K562 (cell line): ENCODE measurements around the gene SASH3. TPM values are rescaled to one million over a fixed set of nuclear protein-coding genes. Genes with fewer than 3 reads are reported as not detected.

Source experiments
- ATAC-seq: fragments of 200-7000 bp; cut with Tn5 transposase; 3 replicates; pipeline ENCODE4 v1.9.1; 2020; ENCODE audit warnings: moderate library complexity
- BruUV-seq: library from RNA; stranded (reverse); fragments of 400-500 nt; replicated peaks from 2 replicates; lab custom pipeline; 2021; lab: Mats Ljungman, UMichigan
- CTCF ChIA-PET: fragments of 300-600 bp; formaldehyde crosslinking; extraction: SDS; loops from one replicate; lab custom pipeline; 2021; ENCODE audit warnings: low intra/inter-chr PET ratio; lab: Yijun Ruan, JAX
- POLR2A ChIA-PET: fragments of 300-600, 350-650 bp; sonication (Branson Sonifier 250); formaldehyde crosslinking; extraction: SDS; loops from one replicate; lab custom pipeline; 2021; ENCODE audit warnings: antibody characterized with exemption, inconsistent platforms; lab: Yijun Ruan, JAX
- DNase-seq, 4 experiments: peaks; one replicate each; pipeline versions ENCODE4 v3.0.0 to v3.0.0-alpha.2; 2011 to 2018; ENCODE audit warnings: low spot score in 3 of 4, mixed read lengths in 3 of 4; ENCODE audit errors: extremely low read depth in 1 of 4
- FAIRE-seq: peaks from 2 replicates; lab custom pipeline; 2011; peaks lifted over from hg19 to GRCh38; lab: Jason Lieb, UNC
- H2AFZ ChIP-seq: 2 replicates; pipeline ENCODE4 v1.6.0; 2011; ENCODE audit warnings: low read depth, low read length, control low read depth, inconsistent platforms
- H3K27ac ChIP-seq: fragments of 200-600 bp; 3 replicates; pipeline ENCODE4 v1.8.0; 2011; ENCODE audit warnings: low read depth, mild to moderate bottlenecking, control low read depth, inconsistent platforms, low read length, moderate library complexity, mixed read lengths; ENCODE audit errors: extremely low read depth
- H3K27me3 ChIP-seq, 2 experiments: fragments of 300-600 bp in 1 of 2; 2 replicates in 1 of 2; 3 replicates in 1 of 2; pipeline versions ENCODE4 v1.6.0 to v1.8.0; 2011; ENCODE audit warnings: inconsistent platforms in 2 of 2, low read length in 2 of 2, mild to moderate bottlenecking in 1 of 2, mixed read lengths in 1 of 2, moderate library complexity in 1 of 2; ENCODE audit not compliant: control insufficient read depth in 2 of 2, insufficient read depth in 2 of 2
- H3K36me3 ChIP-seq: fragments of 300-600 bp; 3 replicates; pipeline ENCODE4 v1.8.0; 2011; ENCODE audit warnings: mild to moderate bottlenecking, low read length, inconsistent platforms; ENCODE audit not compliant: control insufficient read depth, insufficient read depth
- H3K4me1 ChIP-seq, 2 experiments: fragments of 200-600 bp in 1 of 2; replicated peaks in 1 of 2; 2 replicates in 1 of 2; 3 replicates in 1 of 2; pipeline versions ENCODE4 v1.5.1 to v1.8.0; 2011; ENCODE audit warnings: inconsistent platforms in 2 of 2, low read length in 2 of 2, mild to moderate bottlenecking in 1 of 2, mixed read lengths in 1 of 2, moderate library complexity in 1 of 2; ENCODE audit not compliant: control insufficient read depth in 2 of 2, insufficient read depth in 2 of 2
- H3K4me2 ChIP-seq: 2 replicates; pipeline ENCODE4 v1.6.1; 2011; ENCODE audit warnings: low read length, control low read depth, inconsistent platforms, mixed read lengths; ENCODE audit not compliant: insufficient read depth
- H3K4me3 ChIP-seq: fragments of 200-600 bp; sonication (generic), shearing (Covaris generic); 2 replicates; pipeline ENCODE4 v1.5.1; 2016; ENCODE audit warnings: control low read depth, inconsistent platforms
- H3K79me2 ChIP-seq: fragments of 200-600 bp; 3 replicates; pipeline ENCODE4 v1.8.0; 2011; ENCODE audit warnings: low read length, inconsistent platforms; ENCODE audit not compliant: control insufficient read depth, insufficient read depth
- H3K9ac ChIP-seq, 2 experiments: 2 replicates each; pipeline versions ENCODE4 v1.6.0 to v1.6.1; 2011; ENCODE audit warnings: low read depth in 2 of 2, low read length in 2 of 2, control low read depth in 1 of 2, inconsistent platforms in 1 of 2, mild to moderate bottlenecking in 1 of 2, mixed read lengths in 1 of 2; ENCODE audit not compliant: insufficient read depth in 1 of 2
- H3K9me1 ChIP-seq: one replicate; pipeline ENCODE4 v1.6.0; 2011; ENCODE audit warnings: inconsistent platforms, mild to moderate bottlenecking, low read length, moderate library complexity; ENCODE audit not compliant: control insufficient read depth, insufficient read depth
- H3K9me3 ChIP-seq: replicated peaks from 2 replicates; pipeline ENCODE4 v1.5.1; 2011; ENCODE audit warnings: low read depth, low read length, inconsistent platforms; ENCODE audit not compliant: control insufficient read depth, insufficient read depth
- H4K20me1 ChIP-seq: replicated peaks from 2 replicates; pipeline ENCODE4 v1.6.1; 2011; ENCODE audit warnings: low read length, inconsistent platforms, mixed read lengths; ENCODE audit not compliant: control insufficient read depth, insufficient read depth
- ETV1 ChIP-seq: fragments of 450-650 bp; conservative IDR thresholded peaks from 2 replicates; pipeline ENCODE4 v1.6.1; 2016; ENCODE audit warnings: missing genetic modification characterization, control low read depth, low read depth, missing compliant biosample characterization
- NR3C1 ChIP-seq: sonication (generic); formaldehyde crosslinking; IDR thresholded peaks from 2 replicates; pipeline ENCODE4 v1.8.1; 2022; ENCODE audit warnings: missing genetic modification reagents
- PTRF ChIP-seq: fragments of 450-650 bp; IDR thresholded peaks from 2 replicates; pipeline ENCODE4 v1.6.1; 2016; ENCODE audit warnings: mild to moderate bottlenecking, missing genetic modification characterization, missing compliant biosample characterization
- RBM22 ChIP-seq: fragments of 200-400 bp; formaldehyde crosslinking; IDR thresholded peaks from 2 replicates; pipeline ENCODE4 v1.6.1; 2018; ENCODE audit warnings: low read length, low read depth; ENCODE audit not compliant: poor library complexity, severe bottlenecking
- SPI1 ChIP-seq: IDR thresholded peaks from 2 replicates; pipeline ENCODE4 v1.6.1; 2011; ENCODE audit warnings: low read depth, low read length, control low read depth, borderline replicate concordance
- SUPT5H ChIP-seq: fragments of 450-650 bp; IDR thresholded peaks from 2 replicates; pipeline ENCODE4 v1.6.1; 2016
- TCF7 ChIP-seq: sonication (generic); IDR thresholded peaks from 2 replicates; pipeline ENCODE4 v1.6.1; 2016; ENCODE audit warnings: antibody characterized with exemption, borderline replicate concordance
- ZNF12 ChIP-seq: sonication (generic); formaldehyde crosslinking; IDR thresholded peaks from 2 replicates; pipeline ENCODE4 v1.4.0; 2020; ENCODE audit warnings: mild to moderate bottlenecking, missing genetic modification reagents
- WGBS: fragments of 100-300 bp; shearing (Covaris generic); methylation state at CpG from one replicate; pipeline ENCODE4 v1.1.6; 2016; ENCODE audit warnings: low coverage, mixed read lengths; ENCODE audit not compliant: insufficient coverage; ENCODE audit errors: missing lambda C conversion rate; 5-methylcytosine and 5-hydroxymethylcytosine counted together
- in situ Hi-C: fragments of 300-500 bp; cut with MboI; formaldehyde crosslinking; loops from 4 replicates; pipeline ENCODE4 v1.15.0; 2018; ENCODE audit warnings: inconsistent platforms, mixed read lengths
- intact Hi-C: fragments of 100-400 bp; cut with micrococcal nuclease; formaldehyde crosslinking; loops from 2 replicates; pipeline ENCODE4 v1.14.2; 2022
- polyA plus RNA-seq, 8 experiments: library from polyadenylated mRNA; depleted of rRNA in 4 of 8; stranded (reverse) in 5 of 8; unstranded in 3 of 8; fragments of >200 nt; fragmentation: Nextera tagmentation in 2 of 8; fragmentation: Illumina TruSeq in 1 of 8; extraction: Ambion mirVana in 2 of 8; extraction: Trizol in 1 of 8; gene quantifications; 2 replicates each; pipeline versions ENCODE4 v1.2.1 to v1.2.3, GENCODE V29; 2011 to 2014; ENCODE audit warnings: inconsistent platforms in 1 of 8, missing spikeins in 1 of 8
- total RNA-seq, 7 experiments: library from RNA; depleted of rRNA in 6 of 7; stranded (reverse); fragments of >200 nt in 6 of 7; fragmentation: Illumina TruSeq in 2 of 7; extraction: Trizol in 2 of 7; gene quantifications; 2 replicates each; pipeline versions ENCODE4 v1.2.1 to v1.2.3, GENCODE V29; 2011 to 2021; ENCODE audit warnings: low replicate concordance in 1 of 7
- TF ChIP-seq, protein P1 (sequence below), 2 experiments: fragments of 450-650 bp; conservative IDR thresholded peaks; 2 replicates each; pipeline ENCODE4 v1.6.1; 2017; ENCODE audit warnings: mild to moderate bottlenecking in 2 of 2, moderate library complexity in 2 of 2
- TF ChIP-seq, protein P2 (sequence below): IDR thresholded peaks from 2 replicates; pipeline ENCODE4 v1.6.1; 2011; ENCODE audit warnings: borderline replicate concordance, low read depth, mild to moderate bottlenecking, moderate library complexity, low read length; ENCODE audit not compliant: insufficient read depth, poor library complexity, severe bottlenecking
- TF ChIP-seq, protein P3 (sequence below): fragments of 450-650 bp; formaldehyde crosslinking; conservative IDR thresholded peaks from 2 replicates; pipeline ENCODE4 v1.4.0; 2022; ENCODE audit warnings: mild to moderate bottlenecking, missing genetic modification characterization

The SASH3 gene
- total and polyA plus RNA-seq, 9 of the 15 experiments (the other 6 are each of a cell fraction or from before 2014, with no cell fraction given): 0.03 to 0.72 (median 0.08) TPM

DNA sequence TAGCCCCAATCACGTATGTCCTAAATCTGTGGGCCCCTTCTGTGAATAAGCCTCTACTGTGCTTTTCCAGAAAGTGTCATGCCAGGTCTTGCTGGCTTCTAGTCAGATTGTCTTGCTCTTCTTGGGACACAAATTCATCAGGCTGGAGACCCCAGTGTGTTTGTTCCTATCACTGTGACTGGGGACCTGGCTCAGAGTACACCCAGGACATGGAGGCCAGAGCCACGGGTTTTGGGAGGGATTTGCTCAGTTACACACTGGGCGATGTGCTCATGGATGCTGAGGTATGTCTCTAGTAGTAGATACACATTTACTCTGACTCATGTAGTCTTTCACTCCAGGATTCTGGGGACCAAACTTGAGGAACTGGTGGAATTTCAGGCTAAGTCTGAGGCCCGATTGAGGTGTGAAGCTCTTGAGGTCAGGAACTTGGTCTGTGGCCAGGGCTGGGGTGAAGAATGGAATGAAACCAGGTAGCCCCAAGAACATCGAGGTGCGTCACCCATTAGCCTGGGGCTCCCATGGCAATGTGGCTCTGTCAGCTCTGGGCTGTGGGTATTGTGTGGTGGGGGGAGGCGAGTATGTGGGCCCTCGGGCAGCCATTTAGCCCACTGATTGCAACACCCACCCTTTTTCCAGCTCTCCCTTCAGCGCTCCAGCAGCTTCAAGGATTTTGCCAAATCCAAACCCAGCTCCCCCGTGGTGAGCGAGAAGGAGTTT is 7.7 kb downstream of the SASH3 start:
- no peaks in the 10 kb centered on the region for H3K9me1 ChIP-seq
- 62% methylated on average over 11 of the region's 11 CpGs for WGBS
- H3K9ac ChIP-seq: no peak overlapping the region
- BruUV-seq: no TSS peak
- TF ChIP-seq TCF7 (no peak), PTRF (tag) (no peak), ETV1 (tag) (no peak), SUPT5H (no peak), NR3C1 (CRISPR knock-in tag) (no peak), ZNF12 (no peak), SPI1 (no peak), RBM22 (no peak)
- TF ChIP-seq, protein P1, sequence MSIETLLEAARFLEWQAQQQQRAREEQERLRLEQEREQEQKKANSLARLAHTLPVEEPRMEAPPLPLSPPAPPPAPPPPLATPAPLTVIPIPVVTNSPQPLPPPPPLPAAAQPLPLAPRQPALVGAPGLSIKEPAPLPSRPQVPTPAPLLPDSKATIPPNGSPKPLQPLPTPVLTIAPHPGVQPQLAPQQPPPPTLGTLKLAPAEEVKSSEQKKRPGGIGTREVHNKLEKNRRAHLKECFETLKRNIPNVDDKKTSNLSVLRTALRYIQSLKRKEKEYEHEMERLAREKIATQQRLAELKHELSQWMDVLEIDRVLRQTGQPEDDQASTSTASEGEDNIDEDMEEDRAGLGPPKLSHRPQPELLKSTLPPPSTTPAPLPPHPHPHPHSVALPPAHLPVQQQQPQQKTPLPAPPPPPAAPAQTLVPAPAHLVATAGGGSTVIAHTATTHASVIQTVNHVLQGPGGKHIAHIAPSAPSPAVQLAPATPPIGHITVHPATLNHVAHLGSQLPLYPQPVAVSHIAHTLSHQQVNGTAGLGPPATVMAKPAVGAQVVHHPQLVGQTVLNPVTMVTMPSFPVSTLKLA (conservative IDR thresholded peaks at IDR 0.05): no peak
- TF ChIP-seq, protein P2, sequence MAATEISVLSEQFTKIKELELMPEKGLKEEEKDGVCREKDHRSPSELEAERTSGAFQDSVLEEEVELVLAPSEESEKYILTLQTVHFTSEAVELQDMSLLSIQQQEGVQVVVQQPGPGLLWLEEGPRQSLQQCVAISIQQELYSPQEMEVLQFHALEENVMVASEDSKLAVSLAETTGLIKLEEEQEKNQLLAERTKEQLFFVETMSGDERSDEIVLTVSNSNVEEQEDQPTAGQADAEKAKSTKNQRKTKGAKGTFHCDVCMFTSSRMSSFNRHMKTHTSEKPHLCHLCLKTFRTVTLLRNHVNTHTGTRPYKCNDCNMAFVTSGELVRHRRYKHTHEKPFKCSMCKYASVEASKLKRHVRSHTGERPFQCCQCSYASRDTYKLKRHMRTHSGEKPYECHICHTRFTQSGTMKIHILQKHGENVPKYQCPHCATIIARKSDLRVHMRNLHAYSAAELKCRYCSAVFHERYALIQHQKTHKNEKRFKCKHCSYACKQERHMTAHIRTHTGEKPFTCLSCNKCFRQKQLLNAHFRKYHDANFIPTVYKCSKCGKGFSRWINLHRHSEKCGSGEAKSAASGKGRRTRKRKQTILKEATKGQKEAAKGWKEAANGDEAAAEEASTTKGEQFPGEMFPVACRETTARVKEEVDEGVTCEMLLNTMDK: no peak
- TF ChIP-seq, protein P3, sequence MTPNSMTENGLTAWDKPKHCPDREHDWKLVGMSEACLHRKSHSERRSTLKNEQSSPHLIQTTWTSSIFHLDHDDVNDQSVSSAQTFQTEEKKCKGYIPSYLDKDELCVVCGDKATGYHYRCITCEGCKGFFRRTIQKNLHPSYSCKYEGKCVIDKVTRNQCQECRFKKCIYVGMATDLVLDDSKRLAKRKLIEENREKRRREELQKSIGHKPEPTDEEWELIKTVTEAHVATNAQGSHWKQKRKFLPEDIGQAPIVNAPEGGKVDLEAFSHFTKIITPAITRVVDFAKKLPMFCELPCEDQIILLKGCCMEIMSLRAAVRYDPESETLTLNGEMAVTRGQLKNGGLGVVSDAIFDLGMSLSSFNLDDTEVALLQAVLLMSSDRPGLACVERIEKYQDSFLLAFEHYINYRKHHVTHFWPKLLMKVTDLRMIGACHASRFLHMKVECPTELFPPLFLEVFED (CRISPR knock-in tag): no peak
- H3K4me3 ChIP-seq: no peak overlapping the region
- intact Hi-C loops (no loop called here), in situ Hi-C loops (no loop called here)
- FAIRE-seq: no peak
- no peaks in the 10 kb centered on the region for H3K9me3 ChIP-seq
- ATAC-seq: no peak
- H3K27ac ChIP-seq: no peak overlapping the region
- no peaks in the 10 kb centered on the region for H3K36me3 ChIP-seq
- H2AFZ ChIP-seq: no peak overlapping the region
- peaks cover 13 to 15% of the 10 kb centered on the region in 2 experiments; a peak in 4 of 5 replicates for H3K4me1 ChIP-seq
- H3K27me3 ChIP-seq: no peaks in the 10 kb centered on the region
- no peaks in the 10 kb centered on the region for H4K20me1 ChIP-seq
- ChIA-PET CTCF (no interaction called here), POLR2A (interaction anchor here (0.6 kb wide), 1 partner anchor 13 kb away, joined by 3 read pairs; no protein-coding TSS in a partner anchor)
- DNase-seq: no peak
- no peak overlapping the region for H3K4me2 ChIP-seq
- H3K79me2 ChIP-seq: no peaks in the 10 kb centered on the region
